OCI-LY1 (cell line): ENCODE data around the gene WEE1.

Experiments
- H2AFZ ChIP-seq: fragments of 200-600 bp; sonication (generic), shearing (Covaris generic); 2 replicates; pipeline ENCODE4 v1.6.0; 2014; ENCODE audit warnings: antibody characterized with exemption, mild to moderate bottlenecking, low read length
- H3F3A ChIP-seq: fragments of 200-600 bp; sonication (generic), shearing (Covaris generic); 2 replicates; pipeline ENCODE4 v1.6.0; 2014; ENCODE audit warnings: mild to moderate bottlenecking, antibody characterized with exemption, low read length, moderate library complexity; ENCODE audit not compliant: insufficient read depth
- H3K27ac ChIP-seq: fragments of 200-600 bp; sonication (generic); 2 replicates; pipeline ENCODE4 v1.5.1; 2014; ENCODE audit warnings: low read length, mixed run types, mild to moderate bottlenecking, low read depth; ENCODE audit not compliant: poor library complexity, severe bottlenecking
- H3K27me3 ChIP-seq: fragments of 200-600 bp; sonication (generic); 2 replicates; pipeline ENCODE4 v1.6.0; 2014; ENCODE audit warnings: antibody characterized with exemption, mild to moderate bottlenecking, low read length, moderate library complexity; ENCODE audit not compliant: insufficient read depth
- H3K36me3 ChIP-seq: fragments of 200-600 bp; sonication (generic); 2 replicates; pipeline ENCODE4 v1.6.1; 2014; ENCODE audit warnings: mild to moderate bottlenecking, antibody characterized with exemption, low read length, moderate library complexity, mixed read lengths; ENCODE audit not compliant: insufficient read depth
- H3K4me1 ChIP-seq: fragments of 200-600 bp; sonication (generic); 2 replicates; pipeline ENCODE4 v1.5.1; 2014; ENCODE audit warnings: mild to moderate bottlenecking, low read length, moderate library complexity; ENCODE audit not compliant: insufficient read depth, severe bottlenecking
- H3K4me2 ChIP-seq: fragments of 200-600 bp; sonication (generic), shearing (Covaris generic); 2 replicates; pipeline ENCODE4 v1.6.1; 2014; ENCODE audit warnings: low read length
- H3K4me3 ChIP-seq: fragments of 200-600 bp; sonication (generic); 2 replicates; pipeline ENCODE4 v1.5.1; 2014; ENCODE audit warnings: low read length, low read depth, mild to moderate bottlenecking, mixed read lengths; ENCODE audit not compliant: poor library complexity, severe bottlenecking
- H3K79me2 ChIP-seq: fragments of 200-600 bp; shearing (Covaris generic); 2 replicates; pipeline ENCODE4 v1.6.1; 2016; ENCODE audit warnings: mixed run types, low read length, mixed read lengths; ENCODE audit not compliant: insufficient read depth
- H3K9ac ChIP-seq: fragments of 200-600 bp; sonication (generic), shearing (Covaris generic); 2 replicates; pipeline ENCODE4 v1.6.1; 2014; ENCODE audit warnings: mild to moderate bottlenecking, low read length, mixed read lengths
- H3K9me2 ChIP-seq: fragments of 200-600 bp; sonication (generic), shearing (Covaris generic); 2 replicates; pipeline ENCODE4 v1.6.1; 2014; ENCODE audit warnings: low read depth, mild to moderate bottlenecking, low read length, mixed read lengths
- H3K9me3 ChIP-seq: fragments of 200-600 bp; shearing (Covaris generic); 2 replicates; pipeline ENCODE4 v1.6.1; 2014; ENCODE audit warnings: low read length, mixed read lengths
- H4K20me1 ChIP-seq: fragments of 200-600 bp; sonication (generic), shearing (Covaris generic); 2 replicates; pipeline ENCODE4 v1.6.0; 2016; ENCODE audit warnings: mild to moderate bottlenecking, low read length; ENCODE audit not compliant: insufficient read depth
- CTCF ChIP-seq: fragments of 200-600 bp; sonication (generic), shearing (Covaris generic); IDR thresholded peaks from 2 replicates; pipeline ENCODE4 v1.5.1; 2017; ENCODE audit warnings: mild to moderate bottlenecking, antibody characterized with exemption, low read length, moderate library complexity, mixed read lengths
- EZH2 ChIP-seq: fragments of 200-600 bp; sonication (generic), shearing (Covaris generic); IDR thresholded peaks from 2 replicates; pipeline ENCODE4 v1.8.0; 2017; ENCODE audit warnings: borderline replicate concordance, mixed run types, mild to moderate bottlenecking, antibody characterized with exemption, low read length, moderate library complexity, mixed read lengths

WEE1 gene

GRCh38 chr11:9577556-9577955, 4.1 kb downstream of the WEE1 start:
- H3K4me3 ChIP-seq, result peak overlapping the region; percentile 99
- peak overlapping the region; percentile 96 for H3K4me2 ChIP-seq
- no peaks in the 10 kb centered on the region for H3K9me3 ChIP-seq
- H3K9me2 ChIP-seq, result no peaks in the 10 kb centered on the region
- peaks cover 70% of the 10 kb centered on the region for H3K79me2 ChIP-seq
- H3K4me1 ChIP-seq, result peaks cover 35% of the 10 kb centered on the region
- no peaks in the 10 kb centered on the region for H3K27me3 ChIP-seq
- H3F3A ChIP-seq, result no peaks in the 10 kb centered on the region
- no peak for TF ChIP-seq CTCF
- TF ChIP-seq EZH2, result no peak
- H3K9ac ChIP-seq, result peak overlapping the region; percentile 99
- no peak overlapping the region for H2AFZ ChIP-seq
- peaks cover 80% of the 10 kb centered on the region for H3K36me3 ChIP-seq
- peak overlapping the region; percentile 85 for H3K27ac ChIP-seq
- H4K20me1 ChIP-seq, result no peaks in the 10 kb centered on the region

GRCh38 chr11:9580894-9581293, 7.4 kb downstream of the WEE1 start:
- H3K4me1 ChIP-seq, result peaks cover 30% of the 10 kb centered on the region
- no peaks in the 10 kb centered on the region for H3K27me3 ChIP-seq
- no peaks in the 10 kb centered on the region for H3K9me2 ChIP-seq
- no peak overlapping the region for H3K27ac ChIP-seq
- no peaks in the 10 kb centered on the region for H3K9me3 ChIP-seq
- TF ChIP-seq CTCF (no peak), EZH2 (no peak)
- peaks cover 48% of the 10 kb centered on the region for H3K79me2 ChIP-seq
- no peak overlapping the region for H3K4me2 ChIP-seq
- H3K9ac ChIP-seq, result no peak overlapping the region
- H2AFZ ChIP-seq, result no peak overlapping the region
- H3K4me3 ChIP-seq, result no peak overlapping the region
- no peaks in the 10 kb centered on the region for H4K20me1 ChIP-seq
- H3K36me3 ChIP-seq, result peaks cover 96% of the 10 kb centered on the region
- H3F3A ChIP-seq, result 0 out of 2 replicates have a peak, but pooled peaks cover 3% of the 10 kb centered on the region

- no peak overlapping the region for H3K4me2 ChIP-seq
- TF ChIP-seq CTCF (no peak), EZH2 (no peak)
- peaks cover 40% of the 10 kb centered on the region for H3K79me2 ChIP-seq
- H4K20me1 ChIP-seq, result no peaks in the 10 kb centered on the region
- no peaks in the 10 kb centered on the region for H3K9me2 ChIP-seq
- no peaks in the 10 kb centered on the region for H3K27me3 ChIP-seq
- H3K9me3 ChIP-seq, result no peaks in the 10 kb centered on the region
- peaks cover 96% of the 10 kb centered on the region for H3K36me3 ChIP-seq
- no peak overlapping the region for H3K4me3 ChIP-seq
- H3K9ac ChIP-seq, result no peak overlapping the region
- peaks cover 23% of the 10 kb centered on the region for H3K4me1 ChIP-seq
- no peak overlapping the region for H2AFZ ChIP-seq
- H3K27ac ChIP-seq, result no peak overlapping the region
- 0 out of 2 replicates have a peak, but pooled peaks cover 5% of the 10 kb centered on the region for H3F3A ChIP-seq
Measured at GRCh38 chr11:9581556-9582161, 8.2 kb downstream of the WEE1 start.
